ENCODE results near the gene PAN3. TPM values are rescaled to one million over a fixed set of nuclear protein-coding genes. Genes with fewer than 3 reads are reported as not detected.

PAN3 gene
- total RNA-seq, 4 donors from 2014 or later: 49.5 to 74.0 (median 54.4) TPM

DNA sequence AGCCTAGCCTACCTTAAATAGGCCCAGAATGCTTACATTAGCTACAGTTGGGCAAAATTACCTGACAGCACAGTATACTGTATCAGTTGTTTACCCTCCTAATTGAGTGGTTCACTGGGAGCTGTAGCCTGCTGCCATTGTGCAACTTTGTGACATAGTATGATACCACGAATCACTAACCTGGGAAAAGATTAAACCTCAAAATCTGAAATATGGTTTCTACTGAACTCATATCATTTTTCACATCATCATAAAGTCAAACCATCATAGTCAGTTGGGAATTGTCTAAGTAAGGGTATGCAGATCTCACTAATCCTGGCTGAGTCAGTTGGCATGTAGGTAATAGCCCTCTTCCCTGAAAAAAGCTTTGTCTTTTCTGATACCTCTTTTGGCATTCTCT, 9.2 kb downstream of the PAN3 start:
- intact Hi-C loops (cut with DNase I): no loop called here
- 88 to 95% methylated on average over 1 of the region's 1 CpG for WGBS, 2 donors

DNA sequence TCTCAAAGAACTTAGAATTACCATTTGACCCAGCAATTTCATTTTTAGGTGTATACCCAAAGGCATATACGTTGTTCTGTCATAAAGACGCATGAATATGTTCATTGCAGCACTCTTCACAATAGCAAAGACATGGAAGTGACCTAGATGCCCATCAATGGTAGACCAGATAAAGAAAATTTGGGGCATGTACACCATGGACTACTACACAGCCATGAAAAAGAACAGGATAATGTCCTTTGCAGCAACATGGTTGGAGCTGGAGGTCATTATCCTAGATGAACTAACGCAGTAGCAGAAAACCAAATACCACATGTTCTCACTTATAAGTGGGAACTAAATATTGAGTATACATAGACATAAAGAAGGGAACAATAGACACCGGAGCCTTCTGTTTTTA, 20.7 kb downstream of the PAN3 start:
- intact Hi-C loops (cut with DNase I): no loop called here
- TF ChIP-seq, protein P1, sequence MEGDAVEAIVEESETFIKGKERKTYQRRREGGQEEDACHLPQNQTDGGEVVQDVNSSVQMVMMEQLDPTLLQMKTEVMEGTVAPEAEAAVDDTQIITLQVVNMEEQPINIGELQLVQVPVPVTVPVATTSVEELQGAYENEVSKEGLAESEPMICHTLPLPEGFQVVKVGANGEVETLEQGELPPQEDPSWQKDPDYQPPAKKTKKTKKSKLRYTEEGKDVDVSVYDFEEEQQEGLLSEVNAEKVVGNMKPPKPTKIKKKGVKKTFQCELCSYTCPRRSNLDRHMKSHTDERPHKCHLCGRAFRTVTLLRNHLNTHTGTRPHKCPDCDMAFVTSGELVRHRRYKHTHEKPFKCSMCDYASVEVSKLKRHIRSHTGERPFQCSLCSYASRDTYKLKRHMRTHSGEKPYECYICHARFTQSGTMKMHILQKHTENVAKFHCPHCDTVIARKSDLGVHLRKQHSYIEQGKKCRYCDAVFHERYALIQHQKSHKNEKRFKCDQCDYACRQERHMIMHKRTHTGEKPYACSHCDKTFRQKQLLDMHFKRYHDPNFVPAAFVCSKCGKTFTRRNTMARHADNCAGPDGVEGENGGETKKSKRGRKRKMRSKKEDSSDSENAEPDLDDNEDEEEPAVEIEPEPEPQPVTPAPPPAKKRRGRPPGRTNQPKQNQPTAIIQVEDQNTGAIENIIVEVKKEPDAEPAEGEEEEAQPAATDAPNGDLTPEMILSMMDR (IDR thresholded peaks at IDR 0.05): no peak
- TF ChIP-seq POLR2A (IDR thresholded peaks at IDR 0.05): no peak
- WGBS, 2 donors: 95 to 99% methylated on average over 4 of the region's 4 CpGs

More for the DNA sequence above, 9.2 kb downstream of the PAN3 start:
- no peak for TF ChIP-seq POLR2A (IDR thresholded peaks at IDR 0.05)
- TF ChIP-seq, protein P1 (IDR thresholded peaks at IDR 0.05): no peak
- DNase-seq: no peak
- Histone ChIP-seq H3K36me3 (no peaks in the 10 kb centered on the region), H3K4me3 (replicated peaks in 1 of 3) (no peak overlapping the region), H3K4me1 (peaks cover 3 to 6% of the 10 kb centered on the region in 2 donors), H3K27me3 (no peaks in the 10 kb centered on the region), H3K9me3 (no peaks in the 10 kb centered on the region), H3K27ac (no peak overlapping the region)

DNA sequence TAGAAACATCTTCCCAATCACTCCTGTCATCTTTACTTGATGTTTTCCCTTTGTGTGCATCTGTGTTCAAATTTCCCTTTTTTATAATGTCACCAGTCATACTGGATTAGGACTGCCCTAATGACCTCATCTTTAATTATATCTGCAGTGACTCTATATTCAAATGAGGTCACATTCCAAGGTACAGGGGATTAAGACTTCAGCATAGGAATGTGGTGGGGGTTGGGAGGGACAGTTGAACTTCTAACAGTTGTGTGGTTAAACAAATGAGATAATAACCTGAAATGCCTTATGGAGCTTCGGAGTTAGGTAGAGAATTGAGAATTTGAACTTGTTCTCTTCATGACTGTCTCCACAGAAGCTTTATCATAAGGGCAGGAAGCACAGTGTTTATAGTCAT, 23.0 kb downstream of the PAN3 start:
- no peak for DNase-seq
- H3K4me1 ChIP-seq: peaks cover 4 to 16% of the 10 kb centered on the region in 2 donors
- H3K4me3 ChIP-seq (replicated peaks in 1 of 3): no peak overlapping the region
- TF ChIP-seq POLR2A (IDR thresholded peaks at IDR 0.05): no peak
- TF ChIP-seq, protein P1 (IDR thresholded peaks at IDR 0.05): no peak
- H3K36me3 ChIP-seq: no peaks in the 10 kb centered on the region
- H3K27me3 ChIP-seq: no peaks in the 10 kb centered on the region
- no peak overlapping the region for H3K27ac ChIP-seq
- H3K9me3 ChIP-seq: no peaks in the 10 kb centered on the region
- intact Hi-C loops (cut with DNase I): no loop called here
- 86 to 90% methylated on average over 1 of the region's 1 CpG for WGBS, 2 donors

More for the DNA sequence above, 20.7 kb downstream of the PAN3 start:
- Histone ChIP-seq H3K4me1 (peaks cover 4 to 16% of the 10 kb centered on the region in 2 donors), H3K27ac (no peak overlapping the region), H3K27me3 (no peaks in the 10 kb centered on the region), H3K4me3 (replicated peaks in 1 of 3) (no peak overlapping the region), H3K9me3 (no peaks in the 10 kb centered on the region), H3K36me3 (no peaks in the 10 kb centered on the region)
- DNase-seq: no peak

- WGBS, 2 donors: 97 to 98% methylated on average over 4 of the region's 4 CpGs
- Histone ChIP-seq H3K9me3 (no peaks in the 10 kb centered on the region), H3K36me3 (no peaks in the 10 kb centered on the region), H3K4me1 (peaks cover 4 to 16% of the 10 kb centered on the region in 2 donors), H3K27me3 (no peaks in the 10 kb centered on the region), H3K27ac (no peak overlapping the region), H3K4me3 (replicated peaks in 1 of 3) (no peak overlapping the region)
- intact Hi-C loops (cut with DNase I): no loop called here
- TF ChIP-seq, protein P1 (IDR thresholded peaks at IDR 0.05): no peak
- TF ChIP-seq POLR2A (IDR thresholded peaks at IDR 0.05): no peak
- no peak for DNase-seq
Measured at GRCh38 chr13:28163587-28163986, 25.2 kb downstream of the PAN3 start.

DNA sequence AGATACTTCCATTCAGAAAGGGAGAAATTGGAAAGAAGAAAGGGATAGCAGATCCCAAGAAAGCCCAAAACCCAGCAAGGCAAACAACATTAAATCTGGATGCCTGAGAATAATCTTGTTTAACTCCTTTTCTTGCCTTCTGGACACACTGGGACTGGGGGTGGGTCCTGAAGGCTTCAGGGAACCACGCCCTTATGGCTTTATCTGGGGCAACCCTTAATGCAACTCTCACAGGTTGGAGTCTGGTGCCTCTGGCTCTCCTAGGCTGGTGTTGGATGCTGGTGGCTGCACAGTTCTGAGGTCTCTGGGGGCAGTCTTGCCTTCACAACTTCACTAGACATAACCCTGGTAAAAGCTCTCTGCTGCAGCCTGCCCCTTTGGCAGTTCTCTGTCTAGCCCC, 27.9 kb downstream of the PAN3 start:
- H3K9me3 ChIP-seq: no peaks in the 10 kb centered on the region
- TF ChIP-seq POLR2A (IDR thresholded peaks at IDR 0.05): no peak
- TF ChIP-seq, protein P1 (IDR thresholded peaks at IDR 0.05): no peak
- H3K27me3 ChIP-seq: no peaks in the 10 kb centered on the region
- 100% methylated on average over 1 of the region's 1 CpG for WGBS, 2 donors
- intact Hi-C loops (cut with DNase I): no loop called here
- H3K4me1 ChIP-seq: peaks cover 2 to 14% of the 10 kb centered on the region in 2 donors
- no peaks in the 10 kb centered on the region for H3K36me3 ChIP-seq
- no peak overlapping the region for H3K4me3 ChIP-seq (replicated peaks in 1 of 3)
- H3K27ac ChIP-seq: no peak overlapping the region
- no peak for DNase-seq
